ENCODE results near the gene NEU4.

NEU4 gene

GRCh38 chr2:241835611-241836010 lies 26.6 kb downstream of the NEU4 start:
- no peak for DNase-seq

- DNase-seq = no peak
Observed at GRCh38 chr2:241836292-241836691, 27.3 kb downstream of the NEU4 start.

GRCh38 chr2:241837197-241837965 lies 28.4 kb downstream of the NEU4 start:
- DNase-seq = no peak

GRCh38 chr2:241841181-241842066 lies 32.4 kb downstream of the NEU4 start:
- no peak for DNase-seq

GRCh38 chr2:241842067-241842415 lies 33.0 kb downstream of the NEU4 start:
- DNase-seq = no peak

GRCh38 chr2:241842620-241843211 lies 33.7 kb downstream of the NEU4 start:
- no peak for DNase-seq

GRCh38 chr2:241843321-241844065 lies 34.5 kb downstream of the NEU4 start:
- DNase-seq = no peak

- peak; percentile 65 for DNase-seq
Observed at GRCh38 chr2:241844066-241844728, 35.2 kb downstream of the NEU4 start.

GRCh38 chr2:241844831-241845578 lies 36.0 kb downstream of the NEU4 start:
- DNase-seq = no peak

GRCh38 chr2:241846406-241846805 lies 37.4 kb downstream of the NEU4 start:
- DNase-seq = no peak

GRCh38 chr2:241848761-241849615 lies 40.0 kb downstream of the NEU4 start:
- DNase-seq = no peak

GRCh38 chr2:241849616-241850543 lies 40.9 kb downstream of the NEU4 start:
- DNase-seq = no peak

GRCh38 chr2:241850544-241851324 lies 41.7 kb downstream of the NEU4 start:
- DNase-seq = no peak

- no peak for DNase-seq
Observed at GRCh38 chr2:241851325-241852115, 42.5 kb downstream of the NEU4 start.

GRCh38 chr2:241852116-241852980 lies 43.4 kb downstream of the NEU4 start:
- no peak for DNase-seq

- no peak for DNase-seq
Observed at GRCh38 chr2:241852981-241853631, 44.1 kb downstream of the NEU4 start.

Measured in T-helper 9 cell (primary cell).